KBM-7 (cell line): ENCODE measurements around the gene SKIC8.

Source experiments
- DNase-seq: peaks from one replicate; pipeline ENCODE4 v3.0.0-alpha.2; 2015
- in situ Hi-C: fragments of 300-500 bp; cut with MboI; formaldehyde crosslinking; loops from 2 replicates; pipeline ENCODE4 v1.14.3; 2020; ENCODE audit warnings: low sequenced_read_pairs, low pct_unique_long_range_greater_than_20kb, mixed read lengths

The SKIC8 gene

DNA sequence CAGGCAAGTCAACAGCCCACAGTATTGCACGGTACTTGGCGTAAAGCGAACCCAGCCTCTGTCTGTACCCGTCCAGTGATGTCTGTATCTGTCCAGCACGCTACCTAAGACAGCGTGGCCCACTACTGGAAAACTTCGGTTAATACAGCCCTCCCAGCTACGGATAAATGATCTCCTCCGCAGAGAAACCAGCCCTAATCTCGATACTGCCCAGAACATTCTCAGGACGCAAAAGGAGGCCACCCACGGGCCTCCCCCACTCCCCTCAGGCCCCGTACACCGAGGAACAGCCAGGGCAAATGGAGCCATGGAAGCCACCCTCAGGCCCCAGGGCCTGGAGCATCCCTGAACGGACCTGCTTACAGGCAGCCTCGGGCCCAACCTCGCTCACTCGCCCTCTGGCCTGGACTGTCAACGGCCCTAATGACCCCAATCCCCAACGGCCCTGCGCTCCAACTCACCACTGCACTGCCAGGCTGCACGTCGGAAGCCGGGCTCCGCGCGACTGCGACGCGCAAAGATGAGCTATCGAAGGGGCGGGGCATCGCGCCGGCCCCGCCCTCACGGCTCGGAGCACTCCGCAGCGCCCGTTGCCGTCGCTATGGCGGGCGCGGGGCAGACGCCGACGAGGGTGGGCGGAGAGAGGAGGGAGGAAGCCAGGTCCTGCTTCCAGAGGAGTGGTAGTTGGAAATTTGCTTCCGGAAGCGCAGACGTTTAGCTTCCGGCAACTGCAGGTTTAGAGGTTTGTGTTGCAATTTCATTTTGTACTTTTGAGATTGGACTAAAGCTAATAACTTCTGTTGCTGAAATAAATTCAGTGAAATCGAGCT is at the start of gene SKIC8:
SKIC8 (minus strand) TSS at position 509 of the 830 bp plus-strand sequence. CDS start 3,923 bp downstream, outside the sequence.
- DNase-seq: peak; percentile 99
- in situ Hi-C loops: no loop called here

DNA sequence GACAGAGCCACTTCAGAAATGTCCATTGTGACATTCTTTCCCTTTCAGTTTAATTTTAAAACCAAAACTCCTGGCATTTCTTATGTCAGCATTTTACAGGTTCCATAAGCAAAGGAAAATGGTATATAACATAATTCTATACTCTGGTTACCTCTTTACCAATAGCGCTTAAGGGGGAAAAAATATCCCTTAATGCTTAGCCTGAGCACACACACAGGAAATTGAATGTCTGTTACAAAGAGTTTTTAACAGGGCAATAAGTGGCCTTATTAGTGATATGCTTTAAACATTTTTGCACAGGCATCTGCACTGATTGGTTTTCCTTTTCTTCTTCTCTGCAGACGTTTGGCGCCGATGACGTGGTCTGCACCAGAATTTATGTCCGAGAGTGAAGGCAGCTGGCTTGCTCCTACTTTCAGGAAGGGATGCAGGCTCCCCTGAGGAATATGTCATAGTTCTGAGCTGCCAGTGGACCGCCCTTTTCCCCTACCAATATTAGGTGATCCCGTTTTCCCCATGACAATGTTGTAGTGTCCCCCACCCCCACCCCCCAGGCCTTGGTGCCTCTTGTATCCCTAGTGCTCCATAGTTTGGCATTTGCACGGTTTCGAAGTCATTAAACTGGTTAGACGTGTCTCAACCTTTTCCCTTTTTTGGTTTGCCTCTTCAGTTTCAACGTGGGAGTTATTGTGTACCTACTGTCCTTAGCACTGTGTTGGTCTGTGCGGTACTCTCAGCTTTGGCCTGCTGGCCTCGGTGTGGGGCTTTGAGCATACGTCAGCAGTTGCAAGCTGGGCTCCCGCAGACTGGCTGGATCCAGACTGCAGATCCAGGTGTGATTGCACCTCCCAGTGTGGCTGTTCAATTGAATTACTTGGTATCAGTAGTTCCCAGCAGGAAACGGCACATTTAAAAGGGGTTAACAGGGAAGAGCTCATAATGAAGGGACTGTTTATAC is 48.5 kb upstream of the SKIC8 start:
- in situ Hi-C loops: loop anchor here (25.0 kb wide), 1 partner anchor 111 kb away; the partner anchor contains the start of gene ACSBG1
- no peak for DNase-seq

DNA sequence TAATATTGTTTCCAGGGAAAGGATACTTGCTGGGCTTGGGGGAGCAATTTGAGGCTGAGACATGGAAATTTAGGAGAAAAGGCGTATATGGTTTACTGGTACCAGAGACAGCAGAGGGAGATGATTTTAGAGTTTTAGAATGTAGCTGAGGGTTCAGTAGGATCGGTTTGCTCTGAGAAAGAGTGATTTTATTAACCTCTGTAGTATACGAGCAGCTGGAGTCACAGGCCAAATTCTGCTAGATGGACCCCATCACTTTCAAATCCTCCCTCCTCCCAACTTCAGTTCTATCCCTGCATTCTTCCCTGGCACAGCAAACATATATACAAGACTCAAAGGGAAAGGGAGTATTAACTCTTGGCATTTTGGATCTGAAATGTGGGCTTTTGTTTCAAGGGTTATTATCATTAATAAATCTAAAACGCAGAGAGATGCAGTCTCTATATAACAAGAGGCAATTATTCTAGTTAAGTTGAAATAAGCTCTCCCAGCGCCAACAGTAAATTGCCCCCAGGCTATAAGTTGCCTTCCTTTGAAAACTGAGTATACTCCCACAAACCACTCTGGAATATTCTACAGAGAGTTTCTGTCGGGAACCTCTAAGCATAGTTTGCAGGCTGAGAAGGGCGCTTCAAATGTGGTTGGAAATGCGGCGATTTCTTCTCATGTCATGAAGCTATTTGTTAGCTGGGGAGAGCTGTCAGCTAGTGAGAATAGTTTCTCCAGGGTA is 46.2 kb upstream of the SKIC8 start:
- in situ Hi-C loops: loop anchor here (25.0 kb wide), 1 partner anchor 108 kb away; the partner anchor contains the start of gene ACSBG1
- DNase-seq: no peak

DNA sequence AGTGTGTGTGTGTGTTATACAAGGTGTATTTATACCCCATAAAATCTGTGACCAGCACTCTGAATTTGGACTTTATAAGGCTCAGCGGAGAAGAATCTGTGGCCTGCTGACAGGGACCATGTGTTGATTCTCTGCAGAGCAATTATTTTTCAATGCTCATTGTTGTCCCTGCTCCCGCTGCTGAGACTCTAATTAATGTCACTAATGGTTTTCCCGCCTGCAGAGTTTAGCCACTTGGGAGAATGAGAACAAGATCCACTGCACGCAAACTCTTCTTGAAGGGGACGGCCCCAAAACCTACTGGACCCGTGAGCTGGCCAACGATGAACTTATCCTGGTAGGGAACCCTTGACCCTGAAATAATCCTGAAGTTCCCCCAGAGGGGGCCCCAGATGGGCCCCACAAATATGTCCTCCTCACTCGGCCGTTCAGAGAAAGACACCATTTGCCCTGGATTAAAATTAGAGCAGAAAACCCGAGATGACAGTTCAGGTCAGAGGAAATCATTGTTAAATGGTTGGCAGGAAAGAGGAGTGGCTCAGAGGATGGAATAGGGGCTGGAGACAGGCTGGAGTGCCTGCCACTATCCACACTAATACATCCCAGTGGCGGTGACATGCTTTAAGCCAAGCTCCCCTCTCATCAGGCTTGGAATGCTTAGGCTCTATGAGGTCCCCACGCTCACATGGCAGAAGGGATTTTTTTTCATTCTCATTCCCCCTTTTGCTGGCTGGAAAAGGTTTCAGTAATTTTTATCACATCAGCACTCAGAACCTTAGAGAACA is 44.1 kb upstream of the SKIC8 start:
- DNase-seq: no peak
- in situ Hi-C loops: loop anchor here (25.0 kb wide), 1 partner anchor 106 kb away; the partner anchor contains the start of gene ACSBG1

DNA sequence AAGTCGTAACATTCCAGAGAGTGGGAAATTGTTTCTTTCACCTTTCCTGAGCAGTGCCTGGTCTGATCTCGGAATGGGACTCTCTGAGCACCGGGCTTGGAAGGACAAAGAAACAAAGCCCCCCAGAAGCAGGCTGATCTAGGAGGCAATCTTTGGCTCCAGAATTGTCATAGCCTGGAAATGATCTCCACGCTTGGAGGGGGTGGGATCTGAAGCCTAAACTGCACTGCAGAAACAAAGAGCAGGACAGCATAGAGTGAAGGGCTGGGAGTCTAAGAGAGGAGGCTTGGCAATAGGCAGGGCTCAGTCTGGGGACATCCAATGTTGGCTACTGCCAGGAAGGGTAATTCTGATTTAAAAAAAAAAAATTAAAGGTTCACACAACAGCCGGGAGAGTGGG is 42.6 kb upstream of the SKIC8 start:
- DNase-seq: no peak
- in situ Hi-C loops: loop anchor here (25.0 kb wide), 1 partner anchor 105 kb away; the partner anchor contains the start of gene ACSBG1

DNA sequence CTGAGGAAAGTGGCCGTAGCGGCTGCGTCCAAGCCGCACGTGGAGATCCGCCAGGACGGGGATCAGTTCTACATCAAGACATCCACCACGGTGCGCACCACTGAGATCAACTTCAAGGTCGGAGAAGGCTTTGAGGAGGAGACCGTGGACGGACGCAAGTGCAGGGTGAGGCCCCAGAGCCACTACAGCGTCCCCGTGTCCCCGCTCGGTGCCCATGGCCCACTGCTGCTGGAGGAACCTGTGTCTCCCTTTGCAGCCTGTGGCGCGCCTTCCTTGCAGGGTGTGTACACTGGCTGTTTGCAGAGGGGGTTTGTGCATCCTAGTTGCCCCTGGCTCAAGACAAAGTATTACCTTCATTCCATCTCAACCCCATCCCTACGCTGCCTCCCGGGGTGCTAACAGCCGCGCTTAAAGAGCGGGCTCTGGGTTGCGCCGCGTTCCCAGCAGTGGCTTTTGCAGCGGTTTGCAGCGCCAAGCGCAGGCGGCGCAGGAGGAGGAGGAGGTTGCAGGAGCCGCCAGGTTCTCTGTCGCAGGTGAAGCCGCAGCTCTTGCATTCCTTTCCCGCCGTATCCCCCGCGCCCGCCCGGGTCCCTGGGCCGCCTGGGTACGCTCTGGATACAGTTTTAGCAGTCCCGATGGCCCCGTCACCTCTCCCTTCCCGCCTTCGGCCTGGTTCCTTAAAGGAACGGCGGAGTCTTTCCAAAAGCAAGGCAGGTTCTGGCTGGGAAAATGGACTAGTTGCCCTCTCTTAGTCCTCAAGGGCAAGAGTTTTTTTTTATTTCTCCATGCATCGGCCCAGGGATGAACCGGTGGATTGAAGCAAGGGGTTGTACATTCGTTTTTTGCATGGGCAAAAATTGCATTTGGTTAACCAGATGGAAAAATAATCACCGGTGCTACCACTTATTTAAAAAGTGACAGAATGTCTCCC is 41.9 kb upstream of the SKIC8 start:
- in situ Hi-C loops: loop anchor here (25.0 kb wide), 1 partner anchor 104 kb away; the partner anchor contains the start of gene ACSBG1
- no peak for DNase-seq

DNA sequence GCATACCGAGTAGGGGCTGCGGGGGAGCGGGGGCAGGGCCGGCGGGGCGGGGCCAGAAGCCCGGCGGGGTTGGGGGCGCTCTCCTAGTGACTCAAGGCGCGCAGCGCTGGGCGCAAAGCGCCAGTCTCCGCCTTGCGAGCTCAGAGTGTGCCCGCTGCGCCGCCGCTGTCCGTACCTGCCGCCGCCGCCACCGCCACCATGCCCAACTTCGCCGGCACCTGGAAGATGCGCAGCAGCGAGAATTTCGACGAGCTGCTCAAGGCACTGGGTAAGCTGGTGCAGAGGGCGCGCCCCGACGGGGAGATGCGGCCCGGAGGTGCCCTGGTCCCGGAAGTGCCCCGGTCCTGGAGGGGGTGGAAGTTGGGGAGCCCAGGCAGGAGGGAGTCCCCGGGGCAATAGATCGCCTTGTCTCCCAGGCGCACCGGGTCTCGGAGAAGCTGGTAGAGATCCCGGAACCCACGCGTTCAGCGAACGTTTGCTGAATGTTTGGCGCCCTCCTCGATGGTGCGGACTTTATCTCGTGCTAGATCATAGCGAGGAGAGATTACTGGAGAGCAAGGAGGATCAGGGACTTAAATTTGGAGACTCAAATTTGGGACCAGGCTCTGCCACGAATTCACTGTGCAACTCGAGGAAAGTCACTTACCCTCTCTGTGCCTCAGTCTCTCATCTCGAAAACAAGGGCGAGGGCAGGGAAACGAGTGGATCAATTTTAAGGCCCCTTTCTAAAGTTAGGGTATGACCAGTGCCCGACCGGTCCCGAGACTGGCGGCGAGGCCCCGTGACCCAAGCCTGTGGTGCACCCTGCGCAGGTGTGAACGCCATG is 41.0 kb upstream of the SKIC8 start, which contains the start of gene CRABP1:
CRABP1 (plus strand) TSS at position 123 of the 826 bp plus-strand sequence; CDS start at position 199, 76 bp downstream.
- in situ Hi-C loops: loop anchor here (25.0 kb wide), 1 partner anchor 103 kb away; the partner anchor contains the start of gene ACSBG1
- DNase-seq: peak; percentile 33

DNA sequence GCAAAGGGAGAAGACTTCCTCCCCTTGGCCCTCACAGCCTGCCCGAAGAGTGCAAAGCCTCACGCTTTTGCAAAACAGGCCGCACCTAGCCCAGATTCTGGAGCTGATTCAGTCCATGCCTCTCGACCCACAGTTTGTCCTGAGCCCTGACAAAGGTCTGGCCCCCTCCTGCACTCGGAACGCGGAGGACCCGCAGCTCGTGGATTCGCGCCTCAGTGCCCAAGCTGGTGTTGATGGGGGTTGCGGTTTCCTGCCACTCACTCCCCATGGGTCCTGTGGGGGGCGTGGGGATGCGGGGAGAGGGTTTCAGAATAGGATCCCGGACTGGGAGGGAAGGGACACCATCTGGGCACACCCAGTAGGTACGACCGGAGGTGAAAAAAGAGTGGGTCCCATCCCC is 40.1 kb upstream of the SKIC8 start:
- no peak for DNase-seq
- in situ Hi-C loops: loop anchor here (25.0 kb wide), 1 partner anchor 102 kb away; the partner anchor contains the start of gene ACSBG1

DNA sequence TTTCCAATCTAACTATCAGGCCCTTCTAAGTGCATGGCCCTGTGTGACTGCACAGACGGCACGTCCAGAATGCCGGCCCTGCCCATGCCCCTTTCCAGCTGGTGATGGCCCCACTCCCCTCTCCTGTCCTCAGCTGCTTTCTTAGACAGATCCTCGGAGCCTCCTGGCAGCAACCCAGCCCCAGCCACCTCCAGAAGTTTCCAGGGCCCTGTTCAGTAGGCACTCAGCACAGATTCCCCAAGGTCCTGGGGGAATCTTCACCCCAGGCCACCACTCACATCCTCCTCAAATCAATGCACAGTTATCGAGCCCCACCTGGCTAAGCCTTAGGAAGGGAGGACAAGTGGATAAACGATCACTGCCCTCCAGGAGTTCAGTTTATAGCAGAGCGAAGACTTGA is 39.4 kb upstream of the SKIC8 start:
- DNase-seq: no peak
- in situ Hi-C loops: loop anchor here (25.0 kb wide), 1 partner anchor 101 kb away; the partner anchor contains the start of gene ACSBG1

DNA sequence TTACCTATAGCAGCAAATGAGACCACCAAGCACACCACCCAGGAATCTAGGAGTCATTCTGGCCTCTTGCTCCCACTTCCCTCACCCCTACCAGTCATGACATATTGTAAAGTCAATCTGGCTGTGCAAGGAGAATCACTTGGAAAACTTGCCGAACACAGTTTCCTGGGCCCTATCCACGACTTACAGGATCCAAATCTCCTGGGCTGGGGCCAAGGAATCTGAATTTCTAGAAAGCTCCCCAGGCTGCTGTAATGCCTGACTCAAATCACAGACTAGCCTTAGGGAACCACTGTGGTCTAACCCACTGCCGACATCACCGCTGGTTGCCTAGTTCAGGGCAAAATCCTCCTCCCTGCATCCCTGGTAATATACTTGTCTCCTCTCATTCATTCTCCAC is 36.6 kb upstream of the SKIC8 start:
- in situ Hi-C loops: loop anchor here (25.0 kb wide), 1 partner anchor 99 kb away; the partner anchor contains the start of gene ACSBG1
- no peak for DNase-seq

DNA sequence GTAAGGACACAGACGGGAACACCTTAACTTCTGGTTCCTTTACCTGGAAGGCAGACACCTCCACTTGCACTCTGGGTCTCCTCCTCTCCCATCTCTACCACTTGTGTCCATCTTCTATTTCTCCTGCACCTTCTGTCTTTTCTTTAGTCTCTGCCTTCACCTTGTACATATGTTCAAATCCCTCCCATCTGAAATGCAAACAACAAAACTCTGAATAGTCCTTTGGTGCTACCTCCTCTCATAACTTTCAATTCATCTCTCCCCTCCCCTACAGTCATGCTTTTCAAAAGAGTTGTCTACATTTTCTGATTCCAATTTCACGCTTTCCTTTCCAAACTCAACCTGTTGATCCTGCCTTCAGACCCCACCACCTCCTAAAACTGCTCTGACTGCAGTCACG is 35.4 kb upstream of the SKIC8 start:
- in situ Hi-C loops: loop anchor here (25.0 kb wide), 1 partner anchor 98 kb away; the partner anchor contains the start of gene ACSBG1
- DNase-seq: no peak

DNA sequence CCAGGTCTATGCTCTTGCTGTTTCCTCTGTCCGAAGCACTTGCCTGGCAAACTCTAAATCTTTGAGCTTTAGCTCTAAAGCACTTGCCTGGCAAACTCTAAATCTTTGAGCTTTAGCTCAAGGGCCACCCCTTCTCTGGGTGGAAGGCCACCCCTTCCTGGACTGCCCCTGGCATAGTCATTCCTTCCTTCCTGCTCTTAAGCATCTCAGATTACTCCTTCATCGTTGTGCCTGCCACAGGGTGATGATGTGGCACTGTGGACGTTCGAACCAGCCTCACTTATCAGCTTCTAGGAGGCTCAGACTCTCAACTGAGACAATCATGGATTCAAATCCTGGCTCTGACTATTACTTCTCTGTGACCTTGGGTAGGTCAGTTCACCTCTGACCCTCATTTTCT is 30.2 kb upstream of the SKIC8 start:
- in situ Hi-C loops: loop anchor here (25.0 kb wide), 1 partner anchor 92 kb away; the partner anchor contains the start of gene ACSBG1
- no peak for DNase-seq

DNA sequence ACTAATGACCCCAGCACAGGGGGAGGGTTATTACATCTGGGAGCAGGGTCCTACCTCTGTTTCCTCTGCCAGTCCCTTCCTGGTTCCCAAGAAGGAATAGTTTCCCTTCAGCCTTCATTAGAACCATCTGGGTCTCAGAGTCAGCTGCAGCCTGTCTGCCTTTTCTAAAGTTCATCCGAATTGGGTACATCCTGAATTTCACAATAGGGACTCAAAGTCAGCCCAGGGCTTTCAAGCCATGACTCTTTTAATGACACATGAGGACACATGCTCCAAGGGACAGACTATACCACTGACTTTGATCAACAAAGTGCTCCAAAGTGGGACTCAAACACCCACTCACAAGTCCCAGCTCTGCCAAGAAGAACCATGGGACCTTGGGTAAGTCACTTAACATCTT is 28.1 kb upstream of the SKIC8 start:
- no peak for DNase-seq

DNA sequence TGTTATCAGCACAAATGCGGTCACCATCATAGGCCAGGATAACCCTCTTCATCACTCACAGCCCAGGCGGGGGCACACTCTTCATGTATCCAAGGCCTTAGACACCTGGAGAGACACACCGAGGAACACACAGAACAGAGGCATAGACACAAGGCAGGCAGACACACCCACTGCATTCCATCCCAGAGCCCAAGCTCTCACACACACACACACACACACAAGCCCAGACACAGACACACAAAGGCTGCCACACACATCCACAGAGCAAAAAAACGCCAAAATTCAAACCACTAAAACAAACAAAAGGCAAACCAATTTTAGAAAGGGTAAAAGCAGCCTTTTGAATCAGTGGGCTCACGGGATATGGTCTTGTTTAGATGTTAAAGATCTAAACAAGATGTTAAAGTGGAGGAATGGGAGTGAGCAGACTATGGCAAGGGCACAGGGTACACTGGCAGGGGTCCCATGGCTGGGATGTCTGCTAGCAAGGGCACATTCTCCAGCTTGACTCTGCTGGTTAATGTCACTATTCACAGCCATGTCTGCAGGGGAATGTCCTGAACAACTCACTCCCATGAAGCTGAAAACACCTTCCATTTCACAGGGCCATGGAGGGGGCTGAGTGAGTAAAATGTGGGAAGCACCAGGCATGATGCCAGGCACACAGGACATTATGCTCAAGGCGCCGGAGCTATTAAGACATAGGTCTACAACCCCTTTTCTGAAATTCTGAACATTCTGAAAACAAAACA is 25.9 kb upstream of the SKIC8 start:
- no peak for DNase-seq
- in situ Hi-C loops: loop anchor here (25.0 kb wide), 1 partner anchor 88 kb away; the partner anchor contains the start of gene ACSBG1

More for the DNA sequence above, 28.1 kb upstream of the SKIC8 start:
- in situ Hi-C loops: loop anchor here (25.0 kb wide), 1 partner anchor 90 kb away; the partner anchor contains the start of gene ACSBG1

DNA sequence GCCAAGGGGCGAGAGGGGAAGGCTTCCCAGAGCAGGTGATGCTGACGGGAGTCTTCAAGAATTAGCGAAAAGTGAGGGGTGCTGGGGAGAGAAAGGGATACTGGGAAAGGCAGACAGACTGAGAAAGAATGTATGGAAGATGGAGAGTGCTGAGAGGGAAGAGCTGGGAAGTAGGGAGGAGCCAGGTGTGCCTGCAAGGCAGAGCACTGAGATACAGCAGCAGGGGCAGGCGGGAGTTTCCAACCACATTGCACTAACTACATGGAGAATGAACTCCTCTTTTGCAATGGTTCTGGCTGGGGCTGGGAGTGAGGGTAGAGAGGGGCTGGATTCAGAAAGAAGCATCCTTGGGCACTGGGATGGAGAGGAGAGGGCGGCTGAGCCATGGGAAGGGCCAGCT is 24.7 kb upstream of the SKIC8 start:
- in situ Hi-C loops: loop anchor here (25.0 kb wide), 1 partner anchor 88 kb away; no protein-coding TSS in a partner anchor
- no peak for DNase-seq
